B cell (primary cell): ENCODE results near the gene RASAL3.

ENCODE experiments used
- EZH2 ChIP-seq: IDR thresholded peaks from 2 replicates; pipeline ENCODE4 v1.6.1; 2012; ENCODE audit warnings: borderline replicate concordance, low read depth, mild to moderate bottlenecking, moderate library complexity, low read length; ENCODE audit not compliant: insufficient read depth, poor library complexity, severe bottlenecking
- TF ChIP-seq, protein P1 (sequence below): fragments of 200-600 bp; IDR thresholded peaks from one replicate; pipeline ENCODE4 v1.8.0; 2022; ENCODE audit warnings: antibody characterized with exemption, mild to moderate bottlenecking

DNA sequence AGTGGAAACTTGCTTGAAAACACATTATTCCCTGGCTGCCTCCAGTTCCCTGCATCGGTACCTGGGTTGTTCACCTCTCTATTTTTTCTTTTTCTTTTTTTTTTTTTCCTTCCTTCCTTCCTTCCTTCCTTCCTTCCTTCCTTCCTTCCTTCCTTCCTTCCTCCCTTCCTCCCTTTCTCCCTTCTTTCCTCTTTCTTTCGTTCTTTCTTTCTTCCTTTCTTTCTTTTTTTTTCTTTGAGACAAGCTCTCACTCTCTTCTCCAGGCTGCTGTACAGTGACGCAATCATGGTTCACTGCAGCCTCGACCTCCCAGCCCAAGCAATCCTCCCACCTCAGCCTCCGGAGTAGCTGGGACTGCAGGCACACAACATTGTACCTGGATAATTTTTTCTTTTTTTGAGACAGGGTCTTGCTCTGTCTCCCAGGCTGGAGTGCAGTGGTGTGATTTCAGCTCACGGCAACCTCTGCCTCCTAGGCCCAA is 3.4 kb upstream of the RASAL3 start:
- TF ChIP-seq, protein P1, sequence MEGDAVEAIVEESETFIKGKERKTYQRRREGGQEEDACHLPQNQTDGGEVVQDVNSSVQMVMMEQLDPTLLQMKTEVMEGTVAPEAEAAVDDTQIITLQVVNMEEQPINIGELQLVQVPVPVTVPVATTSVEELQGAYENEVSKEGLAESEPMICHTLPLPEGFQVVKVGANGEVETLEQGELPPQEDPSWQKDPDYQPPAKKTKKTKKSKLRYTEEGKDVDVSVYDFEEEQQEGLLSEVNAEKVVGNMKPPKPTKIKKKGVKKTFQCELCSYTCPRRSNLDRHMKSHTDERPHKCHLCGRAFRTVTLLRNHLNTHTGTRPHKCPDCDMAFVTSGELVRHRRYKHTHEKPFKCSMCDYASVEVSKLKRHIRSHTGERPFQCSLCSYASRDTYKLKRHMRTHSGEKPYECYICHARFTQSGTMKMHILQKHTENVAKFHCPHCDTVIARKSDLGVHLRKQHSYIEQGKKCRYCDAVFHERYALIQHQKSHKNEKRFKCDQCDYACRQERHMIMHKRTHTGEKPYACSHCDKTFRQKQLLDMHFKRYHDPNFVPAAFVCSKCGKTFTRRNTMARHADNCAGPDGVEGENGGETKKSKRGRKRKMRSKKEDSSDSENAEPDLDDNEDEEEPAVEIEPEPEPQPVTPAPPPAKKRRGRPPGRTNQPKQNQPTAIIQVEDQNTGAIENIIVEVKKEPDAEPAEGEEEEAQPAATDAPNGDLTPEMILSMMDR = no peak
- TF ChIP-seq EZH2 = no peak
